GM21528 (cell line): ENCODE measurements around the gene FNDC10.
A peak's percentile ranks its signal among the peaks of the same experiment; 100 is the strongest.
"Not testable (repeated sequence)": the region's sequence is repeated elsewhere in the genome, so short reads cannot be mapped to it uniquely, and the experiment has no call there.

Experiments used
- ATAC-seq: cut with Tn5 transposase; IDR thresholded peaks from one replicate; pipeline ENCODE4 v1.9.1; 2021; ENCODE audit warnings: mild to moderate bottlenecking, moderate library complexity; ENCODE audit not compliant: unreplicated experiment, low FRiP score

Gene FNDC10

DNA sequence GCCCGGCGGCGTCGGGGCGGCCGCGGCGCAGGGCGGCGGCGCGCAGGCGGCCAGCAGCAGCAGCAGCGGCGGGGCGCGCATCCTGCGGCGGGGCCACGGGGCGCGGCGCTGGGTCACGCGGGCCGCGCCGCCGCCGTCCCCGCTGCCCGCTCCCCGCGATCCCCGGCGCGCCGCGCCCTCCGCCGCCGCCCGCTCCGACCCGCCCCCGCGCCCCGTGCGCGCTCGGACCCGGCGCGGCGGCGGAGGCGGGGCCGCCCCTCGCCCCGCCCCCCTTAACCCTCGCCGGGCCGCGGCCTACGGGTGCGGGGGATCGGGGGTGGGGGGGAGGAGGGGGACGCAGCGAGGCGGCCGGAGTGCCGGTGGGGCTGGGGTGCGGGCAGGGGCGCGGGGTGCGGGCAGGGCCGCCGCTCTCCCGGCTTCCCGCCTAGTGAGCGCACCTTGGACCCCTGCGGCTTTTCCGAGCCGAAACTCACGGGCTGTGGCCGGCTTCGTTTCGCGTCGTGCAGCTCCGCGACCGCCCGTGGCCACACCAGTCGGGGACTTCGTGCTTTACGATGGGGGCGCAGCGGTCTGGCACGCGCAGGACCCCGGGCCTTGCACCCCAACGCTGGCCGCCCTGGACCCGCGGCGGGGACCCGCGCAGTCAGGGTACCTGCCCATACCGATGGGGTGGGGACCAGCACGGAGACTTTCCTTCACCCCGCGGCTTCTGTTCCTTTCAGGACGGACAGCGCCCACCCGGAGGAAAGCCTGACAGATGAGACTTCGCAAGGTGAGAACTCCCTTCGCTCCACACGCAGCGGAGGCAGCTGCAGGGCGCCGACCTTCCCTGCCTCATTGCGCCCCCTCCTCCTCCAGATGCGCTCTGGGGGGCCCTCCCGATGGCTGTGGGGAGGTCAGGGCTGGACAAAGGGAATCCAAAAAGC lies at the start of gene FNDC10:
TSS of gene FNDC10 (minus strand) at position 201 of the 926 bp plus-strand sequence. CDS start at position 81, 120 bp downstream.
- ATAC-seq = no peak

DNA sequence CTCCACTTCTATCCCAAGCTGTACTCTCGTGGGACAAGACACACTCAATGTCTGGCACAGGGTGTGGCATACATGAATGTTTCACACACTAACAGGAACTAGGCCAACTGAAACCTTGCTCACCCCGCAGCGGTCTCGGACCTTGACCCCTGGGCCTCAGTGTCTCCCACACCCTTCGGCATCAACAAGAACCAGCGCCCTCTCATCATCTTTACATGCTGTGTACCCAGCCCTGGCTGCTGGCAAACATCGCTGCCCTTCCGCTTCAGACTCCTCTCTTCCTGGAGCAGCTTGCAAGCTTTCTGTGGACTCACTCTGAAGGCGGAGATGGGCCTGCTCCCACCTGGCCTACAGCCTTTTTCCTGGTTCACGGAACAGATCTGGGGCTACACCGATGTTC lies 48.3 kb upstream of the FNDC10 start:
- not testable (repeated sequence) for ATAC-seq

DNA sequence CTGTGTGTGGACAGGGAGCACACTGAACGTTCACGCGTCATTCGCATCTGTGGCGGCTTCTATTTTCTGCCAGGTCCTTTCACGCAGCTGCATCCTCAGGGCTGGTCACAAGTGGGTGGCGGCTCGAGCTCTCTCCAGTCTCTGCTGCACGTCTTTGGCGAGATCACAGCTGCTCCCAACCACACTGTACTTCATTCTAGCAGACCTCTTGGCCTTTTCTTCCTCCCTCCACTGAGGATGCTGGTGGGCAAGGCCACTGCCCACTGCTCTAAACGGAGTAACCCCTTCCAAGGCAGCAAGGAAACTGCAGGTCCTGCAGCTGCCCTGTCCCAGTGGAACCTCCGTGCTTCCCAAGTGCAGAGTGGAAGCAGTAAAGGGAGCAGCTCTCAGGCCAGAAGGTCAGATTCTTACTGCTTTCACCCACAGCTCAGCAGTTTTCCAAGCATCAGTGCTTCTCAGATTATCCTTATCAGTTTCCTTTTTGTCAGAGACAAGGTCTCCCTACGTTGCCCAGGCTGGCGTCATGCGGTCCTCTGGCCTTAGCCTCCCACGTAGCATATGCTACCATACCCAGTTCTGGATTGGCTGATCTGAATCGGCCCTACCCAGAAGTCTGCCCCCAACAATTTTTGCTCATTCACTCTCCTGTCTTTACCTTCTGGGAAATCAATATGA lies 47.8 kb upstream of the FNDC10 start:
- ATAC-seq = not testable (repeated sequence)

DNA sequence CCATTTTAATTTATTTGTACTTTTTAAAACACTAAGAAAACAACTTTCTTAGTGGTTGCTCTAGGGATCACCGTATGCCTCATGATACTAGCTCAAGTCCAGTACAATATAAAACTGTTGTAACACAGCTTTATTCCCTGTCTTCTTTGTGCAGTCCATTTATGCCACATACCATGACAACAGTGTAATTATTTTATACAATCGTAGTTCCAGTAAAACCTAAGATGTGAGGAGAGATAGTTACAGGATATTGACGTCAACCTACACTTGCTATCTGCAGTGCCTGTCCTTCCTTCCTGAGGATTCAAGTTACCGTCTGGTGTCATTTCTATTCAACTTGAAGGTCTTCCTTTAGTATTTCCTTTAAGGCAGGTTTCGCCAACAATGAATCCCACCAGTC lies 46.4 kb upstream of the FNDC10 start:
- not testable (repeated sequence) for ATAC-seq

DNA sequence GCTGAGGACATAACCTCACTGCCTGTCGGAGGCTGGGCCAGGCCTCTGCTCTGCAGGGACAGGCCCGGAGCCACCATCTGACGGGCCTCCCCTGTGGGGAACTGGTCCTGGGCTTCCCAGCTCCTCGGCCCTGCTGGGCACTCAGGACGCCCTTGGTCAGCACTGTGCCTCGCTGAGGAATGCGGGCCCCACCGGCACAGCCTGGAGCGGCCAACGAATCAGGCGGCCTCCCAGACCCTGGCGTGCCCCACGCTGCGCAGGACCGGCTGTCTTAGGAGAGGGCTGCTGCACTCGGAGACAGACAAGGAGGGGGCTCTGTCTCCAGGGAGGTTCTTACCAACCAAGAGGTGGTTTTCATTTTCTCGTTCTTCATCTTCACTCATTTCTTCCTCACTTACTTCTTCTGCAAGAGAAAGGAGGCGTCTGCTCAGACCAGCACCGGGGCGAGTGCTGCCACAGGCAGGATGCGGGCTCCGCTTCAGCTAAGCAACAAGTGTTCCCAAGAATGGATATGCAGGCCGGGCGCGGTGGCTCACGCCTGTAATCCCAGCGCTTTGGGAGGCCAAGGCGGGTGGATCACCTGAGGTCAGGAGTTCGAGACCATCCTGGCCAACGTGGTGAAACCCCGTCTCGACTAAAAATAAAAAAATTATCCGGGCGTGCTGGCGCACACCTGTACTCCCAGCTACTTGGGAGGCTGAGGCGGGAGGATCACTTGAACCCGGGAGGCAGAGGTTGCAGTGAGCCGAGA lies 41.0 kb upstream of the FNDC10 start:
- not testable (repeated sequence) for ATAC-seq

DNA sequence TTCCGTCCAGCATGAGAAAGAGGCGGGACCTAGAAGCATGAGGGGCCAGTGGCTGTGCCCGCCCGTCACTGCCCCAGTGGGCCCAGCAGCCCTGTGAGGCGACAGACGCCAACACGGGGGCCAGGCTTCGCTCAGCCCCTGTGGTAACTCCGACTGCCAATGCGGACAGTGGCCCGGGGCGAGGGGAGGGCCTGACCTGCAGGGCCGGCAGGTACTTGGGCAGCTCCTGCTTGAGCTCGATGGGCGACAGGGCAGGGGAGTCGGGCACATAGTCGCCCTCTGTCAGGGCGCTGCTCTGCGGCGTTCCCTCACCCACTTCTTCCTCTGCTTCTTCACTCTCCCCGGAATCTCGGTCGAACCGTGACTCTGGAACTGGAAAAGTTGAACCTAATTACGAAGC lies 40.1 kb upstream of the FNDC10 start:
- not testable (repeated sequence) for ATAC-seq

DNA sequence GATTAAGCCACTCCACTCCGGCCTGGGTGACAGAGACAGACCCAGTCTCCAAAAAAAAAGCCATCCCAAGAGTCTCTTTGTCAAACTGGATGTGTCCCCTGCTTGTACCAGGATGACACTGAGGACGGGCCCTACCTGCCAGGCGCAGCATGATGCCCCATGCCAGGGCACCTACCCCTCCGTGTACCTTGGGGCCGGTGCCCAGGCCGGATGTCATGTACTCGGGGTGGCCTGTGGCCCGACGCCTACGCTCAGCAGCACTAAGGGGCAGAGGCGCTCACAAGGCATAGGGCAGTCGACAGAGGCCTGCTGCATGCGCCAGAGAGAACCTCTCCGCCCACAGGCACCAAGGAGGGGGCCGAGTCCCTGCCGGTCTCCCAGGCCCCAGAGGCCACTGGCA lies 39.4 kb upstream of the FNDC10 start:
- ATAC-seq = not testable (repeated sequence)

DNA sequence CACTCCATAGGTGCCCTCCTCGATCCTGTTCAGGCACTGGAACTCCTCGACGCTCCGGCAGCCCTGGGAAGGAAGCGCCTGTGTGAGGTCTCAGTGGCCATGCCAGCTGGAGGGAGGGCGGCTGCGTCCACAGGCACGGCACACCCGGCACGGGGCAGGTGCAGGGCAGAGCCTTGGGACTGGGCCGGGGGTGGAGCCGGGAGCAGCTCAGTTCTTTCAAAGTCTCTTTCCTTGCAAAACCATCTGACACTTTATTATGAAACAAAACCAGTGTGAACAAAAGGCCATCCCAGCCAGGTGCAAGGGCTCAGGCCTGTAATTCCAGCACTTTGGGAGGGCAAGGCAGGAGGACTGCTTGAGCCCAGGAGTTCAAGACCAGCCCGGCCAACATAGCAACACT lies 38.6 kb upstream of the FNDC10 start:
- ATAC-seq = not testable (repeated sequence)

DNA sequence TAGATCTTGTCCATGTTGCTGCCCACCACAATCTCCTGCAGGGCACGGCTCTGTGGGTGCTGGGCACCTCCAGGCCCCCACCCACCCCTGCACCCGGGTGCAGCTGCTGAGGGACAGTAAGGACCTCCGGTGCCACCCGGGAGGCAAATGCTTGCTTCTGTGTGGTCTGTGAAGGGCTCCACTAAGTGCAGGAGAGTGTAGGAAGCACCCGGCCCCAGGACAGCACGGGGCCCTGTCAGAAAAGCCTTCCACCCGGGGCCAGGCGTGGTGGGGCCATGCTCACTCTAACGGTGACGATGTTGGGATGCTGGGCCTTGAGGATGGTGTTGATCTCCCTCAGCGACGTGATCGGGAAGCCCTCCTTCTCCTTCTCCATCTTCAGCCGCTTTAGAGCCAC lies 37.5 kb upstream of the FNDC10 start:
- ATAC-seq = not testable (repeated sequence)

DNA sequence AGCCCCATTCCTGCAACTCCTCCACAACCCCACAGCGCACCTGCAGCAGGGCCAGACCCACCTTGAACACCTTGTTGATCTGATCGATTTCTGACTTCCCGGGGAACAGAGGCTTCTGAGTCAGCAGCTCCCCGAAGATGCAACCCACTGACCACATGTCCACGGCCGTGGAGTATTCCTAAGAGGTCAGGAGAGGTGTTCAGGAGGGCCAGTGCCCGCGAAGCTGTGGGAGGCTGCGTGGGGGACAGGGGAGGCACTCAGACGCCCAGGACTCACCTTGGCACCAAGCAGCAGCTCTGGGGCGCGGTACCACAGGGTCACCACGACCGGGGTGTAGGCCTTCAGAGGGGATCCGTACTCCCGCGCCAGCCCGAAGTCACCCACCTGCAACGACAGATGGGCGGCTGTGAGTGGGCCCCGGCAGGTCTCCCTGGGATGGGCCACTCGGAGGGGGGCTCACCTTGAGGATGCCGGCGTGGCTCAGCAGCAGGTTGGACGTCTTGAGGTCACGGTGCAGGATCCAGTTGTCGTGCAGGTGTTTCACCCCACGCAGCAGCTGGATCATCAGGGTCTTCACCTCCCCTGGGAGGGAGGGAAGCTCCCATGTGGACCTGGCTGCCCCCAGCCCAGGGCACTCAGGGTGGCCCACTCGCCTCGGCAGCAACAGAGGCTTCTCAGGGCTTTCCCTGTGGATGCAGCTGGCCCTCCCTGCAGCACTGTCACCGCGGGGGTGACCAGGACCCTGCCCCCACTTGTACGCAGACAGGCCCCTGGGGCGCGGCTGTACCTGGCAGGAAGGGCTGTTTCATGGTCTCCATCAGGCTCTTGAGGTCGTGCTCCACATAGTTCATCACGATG lies 36.9 kb upstream of the FNDC10 start:
- ATAC-seq = not testable (repeated sequence)

DNA sequence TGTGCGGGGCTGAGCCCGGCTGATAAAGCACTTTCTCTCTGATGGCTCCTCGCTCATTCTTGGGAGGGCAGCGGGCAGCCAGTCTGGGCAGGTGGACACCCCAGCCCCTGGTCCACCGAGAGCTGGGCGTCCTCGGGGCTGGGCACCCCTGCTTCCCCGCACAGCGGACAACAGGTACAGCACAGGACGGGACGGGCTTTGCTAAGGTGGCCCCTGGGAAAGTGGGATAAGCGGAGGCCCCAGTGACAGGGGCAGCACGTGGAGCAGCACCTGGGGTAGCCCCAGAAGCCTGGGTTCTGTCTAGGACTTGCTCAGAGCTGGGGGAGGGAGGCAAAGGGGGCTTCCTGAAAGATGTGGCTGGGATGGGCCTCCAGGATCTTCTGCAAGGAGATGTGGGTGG lies 34.7 kb upstream of the FNDC10 start:
- not testable (repeated sequence) for ATAC-seq

DNA sequence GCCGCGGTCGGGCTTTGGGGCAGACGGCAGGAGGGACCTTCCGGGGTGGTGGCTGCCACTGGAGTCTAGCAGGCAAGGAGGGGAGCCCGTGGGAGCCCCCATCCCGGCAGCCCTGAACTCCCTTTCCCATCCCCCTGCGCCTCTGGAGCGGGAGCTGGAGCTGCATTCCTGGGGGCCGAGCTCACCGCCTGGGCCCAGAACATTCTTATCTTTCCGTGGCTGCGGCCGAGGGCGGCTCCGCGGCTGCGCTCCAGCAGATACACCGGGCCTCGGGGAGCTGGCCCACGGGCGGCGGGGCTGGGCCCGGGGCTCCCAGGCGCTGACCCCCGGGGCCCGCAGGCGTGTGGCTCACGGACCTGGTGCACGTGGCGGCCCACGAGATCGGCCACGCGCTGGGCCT lies 33.5 kb upstream of the FNDC10 start:
- not testable (repeated sequence) for ATAC-seq

DNA sequence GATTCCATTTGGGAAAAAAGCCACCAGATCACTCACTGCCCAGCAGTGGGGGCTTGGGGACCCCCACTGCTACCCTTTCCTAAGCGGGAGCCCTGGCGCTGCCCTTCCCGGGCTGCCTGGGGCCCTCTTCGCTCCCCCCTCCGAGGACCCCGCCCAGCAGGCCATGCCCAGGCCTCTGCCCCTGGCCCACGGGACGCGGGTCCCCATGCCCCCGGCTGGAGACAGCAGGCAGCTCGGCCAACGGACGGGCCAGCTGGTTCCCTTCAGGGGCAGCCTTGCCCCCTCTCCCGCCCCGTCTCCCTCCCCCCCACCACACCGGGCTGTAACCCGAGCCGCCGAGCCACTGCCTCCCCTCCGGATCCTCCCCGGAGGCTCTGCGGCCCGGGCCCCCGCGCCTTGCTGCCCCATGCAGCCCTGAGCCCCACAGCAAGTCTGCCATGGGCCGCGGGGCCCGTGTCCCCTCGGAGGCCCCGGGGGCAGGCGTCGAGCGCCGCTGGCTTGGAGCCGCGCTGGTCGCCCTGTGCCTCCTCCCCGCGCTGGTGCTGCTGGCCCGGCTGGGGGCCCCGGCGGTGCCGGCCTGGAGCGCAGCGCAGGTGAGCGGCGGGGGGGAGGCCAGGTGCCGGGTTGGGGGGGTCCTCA lies 32.0 kb upstream of the FNDC10 start, which contains the start of gene MMP23B:
TSS of gene MMP23B (plus strand) at position 392 of the 639 bp plus-strand sequence. CDS start at position 438, 46 bp downstream.
- ATAC-seq = no peak

DNA sequence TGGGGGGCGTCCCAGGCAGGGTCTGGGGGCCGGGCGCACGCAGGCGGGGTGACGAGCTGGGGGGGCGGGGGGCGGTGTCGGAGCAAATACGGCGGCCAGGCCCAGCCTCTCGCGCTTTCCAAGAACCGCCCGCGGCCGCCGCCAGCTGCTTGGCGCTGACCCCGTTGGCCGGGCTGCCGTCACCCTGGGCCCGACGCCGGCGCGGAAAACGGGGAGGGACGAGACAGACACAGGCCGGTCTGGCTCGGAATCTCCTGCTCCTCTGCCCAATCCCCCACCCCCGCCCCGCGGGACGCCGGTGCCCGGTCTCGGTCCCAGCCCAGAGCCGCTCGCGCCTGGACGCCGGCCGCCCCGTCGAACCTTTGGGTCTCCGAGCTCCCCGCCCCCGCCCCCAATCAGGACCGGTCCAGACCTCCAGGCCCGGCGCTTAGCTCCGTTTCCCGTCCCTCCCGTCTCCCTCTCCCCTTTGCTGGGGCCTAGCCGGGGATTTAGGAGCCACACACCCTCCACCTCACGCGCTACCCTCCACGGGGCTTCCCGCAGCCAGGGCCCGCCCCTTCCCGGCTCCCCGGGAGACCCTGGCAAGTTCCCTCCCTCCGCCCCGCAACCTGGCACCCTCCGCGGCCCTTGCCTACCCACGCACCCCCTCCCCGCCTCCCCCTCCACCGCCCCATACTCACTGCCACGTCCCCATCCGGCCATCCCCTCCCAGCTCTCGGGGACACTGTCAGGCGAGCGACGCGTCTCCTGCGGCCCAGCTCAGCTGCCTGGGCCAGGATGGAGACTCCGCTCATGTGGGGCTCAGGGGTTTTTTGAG lies 31.2 kb upstream of the FNDC10 start:
- no peak for ATAC-seq

DNA sequence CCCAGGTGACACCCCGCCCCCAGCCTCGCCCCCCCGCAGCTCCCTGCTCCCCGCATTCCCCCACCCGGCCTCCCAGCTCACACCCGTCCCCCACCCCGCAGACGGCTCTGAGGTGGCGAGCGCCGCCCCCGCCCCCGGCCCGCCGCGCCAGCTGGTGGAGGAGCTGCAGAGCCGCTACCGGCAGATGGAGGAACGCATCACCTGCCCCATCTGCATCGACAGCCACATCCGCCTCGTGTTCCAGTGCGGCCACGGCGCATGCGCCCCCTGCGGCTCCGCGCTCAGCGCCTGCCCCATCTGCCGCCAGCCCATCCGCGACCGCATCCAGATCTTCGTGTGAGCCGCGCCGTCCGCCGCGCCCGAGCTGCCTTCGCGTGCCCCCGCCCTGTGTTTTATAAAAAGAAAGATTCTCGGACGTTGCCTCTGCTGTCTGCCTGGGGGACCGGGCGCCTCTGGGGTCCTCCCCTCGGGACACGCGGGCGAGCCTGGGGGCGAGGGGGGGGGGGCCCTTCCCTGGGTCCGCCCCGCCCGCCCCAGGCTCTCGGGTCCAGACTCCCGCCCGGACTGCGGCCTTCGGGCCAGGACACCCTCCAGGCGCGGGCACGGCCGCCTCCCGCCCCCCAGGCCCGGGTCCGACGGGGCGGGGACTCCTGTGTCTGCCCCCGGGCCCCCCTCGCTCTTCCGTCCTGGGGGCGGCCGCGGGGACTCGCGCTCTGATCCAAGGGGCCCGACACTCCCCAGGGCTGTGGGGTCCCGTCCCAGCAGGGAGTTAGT lies 30.4 kb upstream of the FNDC10 start:
- peak; percentile 58 for ATAC-seq

DNA sequence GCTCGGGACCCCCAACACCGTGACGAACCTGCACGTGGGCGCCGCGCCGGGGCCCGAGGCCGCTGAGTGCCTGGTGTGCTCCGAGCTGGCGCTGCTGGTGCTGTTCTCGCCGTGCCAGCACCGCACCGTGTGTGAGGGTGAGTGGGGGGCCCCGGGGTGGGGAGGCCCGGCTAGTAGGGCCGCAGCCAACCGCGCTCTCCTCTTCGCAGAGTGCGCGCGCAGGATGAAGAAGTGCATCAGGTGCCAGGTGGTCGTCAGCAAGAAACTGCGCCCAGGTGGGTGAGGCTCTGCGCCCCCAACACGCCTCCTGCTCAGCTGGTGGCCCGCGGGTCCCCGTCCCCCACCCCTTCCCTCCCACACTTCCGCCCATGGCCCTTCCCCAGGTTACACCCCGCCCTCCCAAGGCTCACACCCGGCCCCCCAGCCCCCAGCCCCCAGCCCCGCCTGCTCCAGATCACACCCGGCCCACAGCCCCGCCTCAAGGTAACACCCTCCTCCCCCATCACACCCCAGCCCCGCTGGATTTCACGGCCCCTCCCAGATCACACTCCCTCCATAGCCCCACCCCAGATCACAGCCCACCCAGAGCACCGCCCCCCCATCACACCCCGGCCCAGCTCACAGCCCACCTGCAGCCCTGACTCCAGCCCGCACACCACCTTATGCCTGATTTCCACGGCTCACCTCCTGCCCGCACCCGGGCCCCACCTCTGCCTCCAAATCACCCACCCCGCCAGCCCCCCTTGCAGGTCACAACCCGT lies 29.7 kb upstream of the FNDC10 start:
- ATAC-seq = no peak
